Measurements from ENCODE around the gene UBE2Q2.
"Not testable (repeated sequence)": the region's sequence is repeated elsewhere in the genome, so short reads cannot be mapped to it uniquely, and the experiment has no call there.

The UBE2Q2 gene

DNA sequence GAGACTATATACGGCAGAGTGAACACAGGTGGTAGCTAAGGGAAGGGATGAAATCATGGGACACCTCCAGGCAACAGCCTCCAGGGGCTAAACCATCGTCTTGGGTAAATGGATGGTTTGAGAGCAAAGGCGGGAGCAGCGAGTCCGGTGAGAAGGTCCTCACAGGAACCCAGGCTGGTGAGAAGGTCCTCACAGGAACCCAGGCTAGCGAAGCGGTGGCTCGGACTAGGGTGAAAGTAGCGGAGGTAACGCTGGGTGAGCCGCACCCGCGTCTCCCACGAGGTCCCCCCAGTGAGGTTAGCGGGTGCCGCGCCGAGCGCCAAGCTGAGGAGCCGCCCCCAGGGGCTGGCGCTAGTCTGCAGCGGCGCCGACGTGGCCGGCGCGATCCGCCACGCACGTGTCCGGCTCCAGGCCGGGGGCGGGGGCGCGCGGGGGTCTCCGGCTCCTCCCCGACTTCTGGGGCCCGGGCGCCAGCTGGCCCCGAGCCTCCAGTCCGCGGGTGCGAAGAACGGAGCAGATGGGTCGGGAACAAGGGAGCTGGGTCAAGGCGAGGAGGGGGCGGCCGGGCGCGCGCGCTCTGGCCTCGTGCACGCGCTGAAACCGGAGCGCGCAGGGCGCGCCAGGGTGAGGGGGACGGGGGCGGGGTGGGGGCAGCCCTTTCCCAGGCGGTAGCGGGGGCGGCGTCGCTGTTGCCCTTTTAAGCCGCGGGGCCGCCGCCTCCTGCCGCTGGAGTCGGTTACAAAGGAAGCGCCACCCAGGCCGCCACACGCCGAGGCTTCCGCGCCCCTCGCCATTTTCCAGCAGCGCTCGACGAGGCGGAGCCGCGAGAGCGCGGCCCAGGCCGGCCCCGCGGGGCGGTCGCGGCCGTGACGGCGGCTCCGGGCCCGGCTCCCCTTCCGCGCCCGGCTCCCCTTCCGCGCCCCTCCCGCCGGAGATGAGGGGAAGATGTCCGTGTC, at the start of gene UBE2Q2:
Gene UBE2Q2, plus strand, starts transcription at position 726 of the 956 bp plus-strand sequence. Its CDS starts 220 bp downstream, at position 946.
- peak; percentile 79 to 85 for DNase-seq

DNA sequence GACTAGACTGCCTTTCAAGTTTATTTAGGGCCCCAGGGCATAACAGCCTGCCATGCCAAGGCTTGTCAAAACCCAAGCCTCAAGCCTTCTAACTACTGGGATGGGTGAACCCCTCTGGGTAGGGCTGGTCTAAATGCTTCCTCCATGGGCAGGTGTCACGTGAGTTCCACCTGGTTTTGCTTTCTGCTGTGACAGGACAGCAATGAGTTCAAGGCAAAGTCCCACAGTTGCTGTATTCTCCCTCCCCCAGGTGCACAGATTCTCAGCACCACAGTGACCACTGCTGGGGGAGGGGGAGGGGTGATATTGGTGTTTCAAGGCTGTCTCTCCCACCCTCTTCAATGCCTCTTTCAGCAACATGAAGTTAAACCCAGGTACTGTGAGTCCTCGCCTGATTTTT, 46.9 kb upstream of the UBE2Q2 start:
- DNase-seq: no peak

DNA sequence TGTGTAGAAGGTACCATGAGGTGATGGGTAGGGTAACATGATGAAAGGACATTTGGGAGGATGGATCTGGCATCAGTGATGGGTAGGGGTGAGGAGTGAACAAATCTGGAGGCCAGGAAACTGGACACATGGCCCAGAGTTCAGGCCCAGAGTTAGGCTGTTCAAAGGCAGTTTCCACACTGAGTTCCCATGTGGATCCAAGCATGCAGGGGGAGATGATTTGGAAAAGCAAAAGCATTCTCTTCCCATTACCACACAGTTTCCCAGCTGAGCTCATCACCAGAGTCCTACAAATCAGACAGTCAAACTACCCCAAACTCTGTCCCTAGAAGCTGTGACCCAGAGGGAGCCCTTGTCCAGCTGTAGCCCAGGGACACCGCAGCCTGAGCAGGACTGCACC, 46.1 kb upstream of the UBE2Q2 start:
- not testable (repeated sequence) for DNase-seq

DNA sequence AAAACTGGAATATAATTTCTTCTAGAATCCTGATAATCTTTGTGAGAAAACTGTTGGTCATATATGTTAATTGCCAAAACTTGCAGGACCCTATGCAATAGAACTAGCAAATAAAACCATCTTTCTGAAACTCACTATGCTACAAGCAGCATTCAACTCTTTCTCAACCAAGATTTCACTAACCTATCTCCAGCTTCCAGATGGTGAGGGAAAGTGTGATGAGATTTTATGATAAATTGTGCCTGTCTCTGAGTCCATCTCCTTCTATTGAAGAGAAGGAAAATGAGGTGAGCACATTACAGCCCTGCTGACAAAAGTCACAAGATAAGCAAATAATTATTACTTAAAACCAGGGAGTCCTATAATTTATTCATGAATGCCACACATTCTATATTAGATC, 44.1 kb upstream of the UBE2Q2 start:
- no peak for DNase-seq

DNA sequence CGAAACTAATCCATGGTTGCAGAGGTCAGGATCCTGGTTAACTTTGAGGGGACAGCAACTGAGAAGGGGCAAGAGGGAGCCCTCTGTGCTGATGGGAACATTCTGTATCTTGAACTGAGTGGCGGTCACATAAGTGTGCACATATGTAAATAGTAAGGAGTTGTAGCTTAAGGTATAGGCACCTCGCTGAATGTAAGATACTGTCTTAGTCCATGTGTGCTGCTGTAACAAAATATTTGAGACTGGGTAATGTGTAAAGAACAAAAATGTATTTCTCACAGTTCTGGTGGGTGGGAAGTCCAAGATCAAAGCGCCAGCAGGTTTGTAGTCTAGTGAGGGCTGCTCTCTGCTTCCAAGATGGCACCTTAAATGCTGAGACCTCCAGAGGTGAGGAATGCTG, 42.8 kb upstream of the UBE2Q2 start:
- DNase-seq: not testable (repeated sequence)

- DNase-seq: peak; percentile 77 to 78
Observed at GRCh38 chr15:75801859-75802593, 41.2 kb upstream of the UBE2Q2 start.

- not testable (repeated sequence) for DNase-seq
Observed at GRCh38 chr15:75807486-75807885, 35.8 kb upstream of the UBE2Q2 start.

- DNase-seq: not testable (repeated sequence)
Observed at GRCh38 chr15:75808009-75808408, 35.2 kb upstream of the UBE2Q2 start.

DNA sequence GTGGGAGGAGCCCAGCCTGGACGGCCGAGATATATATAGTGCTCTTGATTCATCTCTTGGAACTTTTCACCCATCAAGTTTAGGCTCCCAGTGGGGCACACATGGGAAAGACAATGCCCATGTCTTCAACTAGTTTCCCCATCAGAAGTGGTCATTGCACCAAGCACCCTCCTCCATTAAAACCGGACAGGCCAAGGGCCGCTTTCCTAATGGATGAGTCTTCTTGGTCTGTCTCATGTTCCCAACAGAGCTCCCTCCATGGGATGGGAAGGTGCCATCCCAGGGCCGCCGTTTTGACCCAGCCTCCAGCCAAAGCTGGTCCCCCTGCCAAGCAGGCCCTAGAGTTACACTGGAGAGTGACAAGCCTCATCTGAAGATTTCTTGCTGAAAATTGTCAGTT, 34.7 kb upstream of the UBE2Q2 start:
- DNase-seq: no peak

DNA sequence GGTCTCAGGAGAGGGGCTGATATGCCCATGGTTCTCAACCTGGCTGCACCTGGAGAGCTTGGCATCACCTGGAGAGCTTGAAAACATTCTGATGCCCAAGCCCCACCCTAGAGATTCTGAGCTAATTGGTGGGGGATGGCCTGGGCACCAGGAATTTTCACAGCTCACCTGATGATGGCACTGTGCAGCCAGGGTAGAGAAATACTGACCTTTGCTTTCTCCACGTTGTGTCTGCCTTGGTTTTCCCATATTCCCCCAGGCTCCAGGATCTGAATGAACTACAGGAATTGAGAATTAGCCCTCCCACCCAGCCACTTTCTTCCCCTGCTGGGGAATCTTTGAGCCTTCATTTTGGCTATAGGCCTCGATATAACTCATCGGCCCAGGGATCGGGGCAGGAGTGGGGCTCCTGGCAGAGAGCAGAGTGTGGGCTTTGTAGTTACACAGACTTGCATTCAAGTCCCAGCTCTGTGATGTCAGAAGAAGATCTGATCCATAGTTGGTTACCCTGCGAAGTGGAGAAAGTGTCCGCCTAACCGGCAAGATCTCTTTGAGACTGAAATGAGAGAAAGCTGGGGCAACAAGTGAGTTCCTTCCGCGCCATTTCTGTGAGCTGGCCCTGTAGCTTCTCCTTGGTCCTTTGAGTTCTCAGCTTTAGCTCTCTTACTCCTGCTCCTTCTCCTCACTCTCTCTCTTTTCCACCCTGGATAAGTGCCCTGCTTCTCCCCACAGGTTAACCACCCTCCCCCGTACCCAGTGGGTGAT, 33.1 kb upstream of the UBE2Q2 start:
- DNase-seq: no peak

GRCh38 chr15:75810874-75811498, 32.3 kb upstream of the UBE2Q2 start:
- no peak for DNase-seq

GRCh38 chr15:75811626-75812025, 31.6 kb upstream of the UBE2Q2 start:
- DNase-seq: no peak

DNA sequence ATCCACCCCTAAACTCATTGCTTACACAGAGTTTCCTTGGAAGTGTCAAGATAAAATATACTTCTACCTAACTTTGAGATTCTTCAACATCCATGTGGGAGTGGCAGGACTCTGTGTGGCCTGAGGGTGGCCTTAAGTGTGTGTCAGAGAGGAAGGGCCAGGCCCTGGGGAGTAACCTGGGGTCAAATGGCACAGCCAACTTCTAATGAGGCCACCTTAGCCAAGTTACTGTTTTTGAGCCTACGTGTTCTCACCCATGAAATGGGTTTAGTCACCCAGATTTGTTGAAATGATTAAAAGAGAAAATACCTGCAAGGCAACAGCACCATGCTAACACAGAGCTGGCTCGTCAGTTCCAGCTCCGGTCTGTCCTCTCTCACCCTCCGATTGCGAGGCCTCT, 28.5 kb upstream of the UBE2Q2 start:
- DNase-seq: no peak

GRCh38 chr15:75815811-75816719, 27.2 kb upstream of the UBE2Q2 start:
- DNase-seq: no peak

- no peak for DNase-seq
Observed at GRCh38 chr15:75817138-75817935, 25.9 kb upstream of the UBE2Q2 start.

GRCh38 chr15:75820206-75820605, 23.0 kb upstream of the UBE2Q2 start:
- DNase-seq: no peak

GRCh38 chr15:75821786-75822345, 21.4 kb upstream of the UBE2Q2 start:
- no peak for DNase-seq

DNA sequence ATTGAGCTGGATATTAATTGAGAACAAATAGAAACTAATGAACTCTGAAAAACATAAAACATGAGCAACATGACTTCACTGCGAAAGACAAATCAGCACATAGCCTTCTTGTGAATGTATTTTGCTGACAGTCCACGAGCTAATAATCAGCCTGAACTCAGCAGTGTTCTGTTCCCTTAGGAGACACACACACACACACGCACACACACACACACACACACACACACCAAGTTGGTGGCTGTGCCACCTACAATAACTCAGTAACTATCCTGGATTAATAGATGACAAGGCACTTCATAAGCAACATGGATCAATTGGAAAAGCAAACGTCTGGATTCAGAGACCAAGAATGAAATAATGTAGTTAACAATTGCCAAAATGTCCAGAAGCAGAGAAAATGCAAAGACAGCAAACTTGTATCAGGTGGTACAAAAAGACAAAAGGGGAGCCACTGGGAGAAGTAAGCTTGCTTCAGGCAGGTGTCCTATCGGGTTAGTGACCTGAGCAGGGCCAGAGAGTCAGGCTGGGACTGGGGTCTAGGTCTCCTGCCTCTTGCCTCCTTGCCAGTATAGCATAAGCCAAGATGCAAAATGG, 20.5 kb upstream of the UBE2Q2 start:
- no peak for DNase-seq

GRCh38 chr15:75823860-75824613, 19.2 kb upstream of the UBE2Q2 start:
- DNase-seq: no peak
